NCI-H2107 (cell line): ENCODE data around the gene AGAP1.
A peak's percentile ranks its signal among the peaks of the same experiment; 100 is the strongest.
"Not testable (repeated sequence)": the region's sequence is repeated elsewhere in the genome, so short reads cannot be mapped to it uniquely, and the experiment has no call there.

ENCODE experiments used
- DNase-seq: peaks from one replicate; lab custom pipeline; 2025; lab: John Stamatoyannopoulos, UW

AGAP1 gene

DNA sequence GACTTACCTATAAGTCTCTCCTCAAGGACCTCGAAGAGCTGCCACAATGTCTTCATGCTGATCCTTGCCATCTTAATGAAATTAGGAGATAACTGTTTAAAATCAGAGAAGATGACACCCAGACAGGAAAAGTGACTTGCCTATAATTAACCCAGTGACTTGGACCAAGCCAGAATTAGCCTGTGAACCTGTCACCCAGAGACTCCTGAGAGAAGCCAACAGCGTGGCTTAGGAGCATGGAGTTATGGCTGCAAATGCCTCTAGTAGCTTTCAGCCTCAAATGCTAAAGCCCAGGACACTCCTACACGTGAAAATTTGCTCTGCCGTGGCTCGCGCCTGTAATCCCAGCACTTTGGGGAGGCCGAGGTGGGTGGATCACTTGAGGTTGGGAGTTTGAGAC, 570.2 kb downstream of the AGAP1 start:
- DNase-seq = no peak

DNA sequence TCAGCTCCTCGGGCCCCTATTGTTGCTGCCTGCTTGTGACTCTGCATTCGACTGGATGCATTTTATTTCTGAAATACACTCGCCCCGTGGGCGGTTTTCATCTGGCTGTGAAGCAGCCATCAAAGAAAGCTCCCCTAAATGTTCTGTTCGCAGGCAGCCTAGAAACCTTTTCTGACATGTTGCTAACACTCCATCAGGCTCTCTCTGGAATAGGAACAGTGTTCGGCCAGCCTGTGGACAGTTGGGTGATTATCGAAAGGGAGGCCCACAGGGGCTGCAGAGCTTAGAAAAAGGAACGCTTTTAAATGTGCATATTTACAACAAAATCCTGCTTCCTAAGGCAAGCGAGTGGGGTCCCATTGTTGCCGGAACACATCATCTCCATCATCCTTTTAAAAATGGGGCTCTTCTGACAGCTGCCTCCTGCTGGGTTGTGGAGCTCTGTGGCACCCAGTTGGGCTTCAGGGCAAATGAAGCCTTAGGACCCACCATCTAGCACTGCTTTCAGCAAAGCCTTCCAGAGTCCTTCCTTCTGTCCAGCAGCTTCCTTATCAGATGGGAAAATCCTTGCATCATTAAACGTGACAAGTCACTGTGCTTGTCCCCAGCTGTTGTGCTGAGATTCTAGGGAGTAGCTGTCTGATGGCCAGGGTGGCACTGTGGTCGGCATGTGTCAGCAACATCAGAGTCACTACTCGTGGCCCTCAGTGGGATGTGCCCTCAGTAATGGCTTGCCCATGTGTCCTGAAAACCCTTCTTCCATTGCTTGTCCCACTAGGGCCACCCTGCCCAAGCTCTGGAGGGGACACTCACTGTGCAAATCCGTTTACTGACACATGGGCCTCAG, 571.7 kb downstream of the AGAP1 start:
- DNase-seq = no peak

DNA sequence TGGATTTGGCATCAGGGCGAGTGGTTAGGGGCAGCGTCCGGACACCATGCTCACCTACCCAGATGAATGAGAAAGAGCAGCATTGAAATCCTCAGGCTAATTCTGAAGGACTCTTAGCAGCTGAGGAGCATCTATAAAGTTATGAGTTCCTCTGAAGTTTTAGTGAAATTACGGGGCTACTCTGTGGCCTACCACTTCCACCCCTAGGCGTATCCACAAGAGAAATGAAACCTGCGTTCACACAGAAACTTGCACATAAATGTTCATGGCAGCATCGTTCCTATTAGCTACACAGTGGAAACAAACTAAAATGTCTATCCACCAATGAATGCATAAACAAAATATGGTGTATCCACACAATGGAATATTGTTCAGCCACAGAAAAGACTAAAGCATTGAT, 576.4 kb downstream of the AGAP1 start:
- no peak for DNase-seq

- DNase-seq = no peak
Measured at GRCh38 chr2:236073246-236073645, 579.4 kb downstream of the AGAP1 start.

DNA sequence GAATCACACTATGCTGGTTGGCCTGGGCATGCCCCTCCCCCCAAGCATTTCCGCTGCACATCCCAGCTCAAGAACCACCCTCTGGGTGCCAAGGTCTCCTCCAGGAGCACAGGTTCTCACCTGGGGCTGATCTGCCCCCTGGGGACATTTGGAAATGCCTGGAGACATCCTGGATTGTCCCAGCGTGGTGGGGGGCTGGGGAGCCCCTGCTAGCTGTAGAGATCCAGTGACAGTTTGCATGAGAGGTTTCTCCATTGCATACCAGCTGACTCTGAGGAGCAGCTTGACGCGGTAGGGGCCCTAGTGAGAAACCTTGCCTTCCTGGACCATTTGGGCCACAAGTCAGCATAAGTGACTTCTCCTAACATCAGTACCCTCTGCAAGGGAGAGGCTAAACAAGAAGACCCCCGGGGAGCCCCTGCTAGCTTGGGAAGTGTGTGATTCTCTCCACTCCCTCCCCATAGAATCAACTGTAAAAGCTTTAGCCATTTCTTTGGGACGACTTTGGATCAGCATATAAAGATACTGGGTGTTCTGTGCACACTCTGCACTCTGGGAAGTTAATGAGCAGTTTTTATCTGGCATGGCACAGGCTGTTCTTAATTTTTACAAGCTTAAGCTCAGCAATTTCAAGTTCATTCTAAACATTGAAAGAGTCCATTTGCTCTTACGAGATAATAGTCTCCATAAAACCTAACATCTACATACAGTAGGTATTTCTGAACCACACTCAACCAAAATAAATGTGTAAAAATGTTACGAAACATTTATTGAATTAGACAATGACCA, 580.2 kb downstream of the AGAP1 start:
- DNase-seq = no peak

DNA sequence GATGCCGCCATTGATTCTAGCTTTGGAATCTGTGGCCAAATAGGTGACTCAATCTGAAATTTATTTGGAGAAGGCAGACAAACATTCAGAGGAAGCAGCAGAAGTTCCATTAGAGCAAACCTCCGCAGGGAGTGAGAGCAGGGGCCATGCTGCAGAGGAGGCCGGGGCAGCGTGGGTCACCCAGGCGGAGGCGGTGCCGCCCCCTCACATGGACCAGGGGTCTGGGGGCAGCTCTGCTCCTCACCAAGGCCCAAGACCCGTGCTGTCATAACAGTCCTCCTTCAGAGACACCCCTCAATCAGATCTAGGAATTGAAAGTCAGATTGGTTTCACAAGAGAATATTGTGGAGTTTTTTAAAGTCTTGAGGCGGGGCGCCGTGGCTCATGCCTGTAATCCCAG, 582.0 kb downstream of the AGAP1 start:
- no peak for DNase-seq

DNA sequence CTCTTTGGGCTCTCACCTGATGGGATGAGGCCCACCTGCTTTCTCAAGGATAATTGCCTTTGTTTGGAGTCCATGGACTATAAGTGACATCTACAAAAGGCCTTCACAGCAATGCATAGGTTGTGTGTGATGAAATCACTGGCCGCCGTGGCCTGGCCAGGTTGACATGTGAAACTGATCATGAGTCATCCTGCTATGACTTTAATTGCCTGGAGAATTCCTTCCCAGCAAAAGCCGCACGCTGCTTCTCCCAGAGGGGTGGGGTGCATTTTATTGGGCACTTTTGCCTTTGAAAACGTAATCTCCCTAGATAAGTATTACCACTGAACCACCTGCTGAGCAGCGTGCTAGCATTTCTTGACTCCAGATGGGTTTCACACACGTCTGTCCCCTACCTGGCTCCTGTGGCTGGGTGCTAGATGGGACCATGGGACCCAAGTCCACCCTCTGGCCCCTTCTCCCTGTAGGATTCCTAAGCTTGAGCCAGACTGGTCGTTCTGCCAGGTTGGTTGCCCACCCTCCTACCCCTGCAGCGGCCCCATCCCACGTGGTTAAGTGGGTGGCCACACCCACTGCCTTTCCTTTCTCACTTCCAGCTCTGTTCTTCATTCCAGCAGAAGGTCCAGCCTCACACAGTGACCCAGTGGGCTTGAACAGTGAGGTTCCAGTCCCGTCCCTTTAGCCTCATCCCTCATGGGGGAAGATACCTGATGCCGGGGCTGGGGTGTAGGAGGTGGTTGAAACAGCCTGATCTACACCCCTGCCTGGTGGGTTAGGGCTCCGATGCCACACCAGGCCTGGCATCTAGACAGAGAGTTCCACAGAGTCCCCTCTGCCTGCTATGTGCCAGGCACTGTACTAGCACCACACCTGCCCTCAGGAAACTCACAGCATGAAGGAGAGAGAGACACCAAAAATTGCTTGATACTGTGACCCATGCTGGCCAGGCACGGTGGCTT, 584.7 kb downstream of the AGAP1 start:
- peak; percentile 23 for DNase-seq

DNA sequence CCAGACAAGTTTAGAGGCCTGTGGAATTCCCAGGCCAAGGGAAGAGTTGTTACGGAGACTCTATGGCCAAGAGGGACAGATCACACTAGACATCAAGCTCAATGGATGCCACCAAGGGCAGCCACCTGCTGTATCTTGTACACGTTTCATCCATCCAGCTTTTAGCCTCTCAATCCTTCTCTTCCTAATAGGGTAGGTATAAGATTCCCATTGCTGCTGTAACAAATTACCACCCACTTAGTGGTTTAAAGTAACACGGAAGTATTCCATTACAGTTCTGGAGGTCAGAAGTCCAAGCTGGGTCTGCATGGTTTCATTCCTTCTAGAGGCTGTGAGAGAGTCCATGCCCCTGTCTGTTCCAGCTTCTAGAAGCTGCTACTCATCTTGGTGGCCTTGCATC, 586.6 kb downstream of the AGAP1 start:
- DNase-seq = no peak

- DNase-seq = no peak
Measured at GRCh38 chr2:236081171-236081570, 587.3 kb downstream of the AGAP1 start.

GRCh38 chr2:236082061-236082460, 588.2 kb downstream of the AGAP1 start:
- no peak for DNase-seq

- no peak for DNase-seq
Measured at GRCh38 chr2:236083934-236084333, 590.1 kb downstream of the AGAP1 start.

DNA sequence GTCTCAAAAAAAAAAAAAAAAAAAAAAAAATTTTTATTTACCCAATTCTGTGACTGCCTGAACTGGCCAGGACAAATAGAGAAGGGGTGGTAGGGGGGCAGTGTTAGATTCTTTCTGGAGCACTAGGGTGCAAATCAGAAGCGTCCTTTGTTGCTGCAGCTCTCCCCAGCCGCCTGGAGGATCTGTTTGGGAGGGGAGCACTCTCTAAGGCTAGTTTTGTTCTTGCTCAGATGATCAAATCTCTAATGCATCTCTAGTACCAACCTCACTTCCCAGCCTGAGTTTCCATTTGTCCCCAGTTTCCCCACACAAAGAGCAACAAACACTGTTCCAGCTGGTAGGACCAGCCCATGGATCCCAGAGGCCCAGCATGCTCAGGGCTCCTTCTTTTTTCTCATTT, 591.4 kb downstream of the AGAP1 start:
- DNase-seq = no peak

GRCh38 chr2:236085647-236086046, 591.8 kb downstream of the AGAP1 start:
- no peak for DNase-seq

- no peak for DNase-seq
Measured at GRCh38 chr2:236086403-236086970, 592.6 kb downstream of the AGAP1 start.

GRCh38 chr2:236086971-236087465, 593.2 kb downstream of the AGAP1 start:
- DNase-seq = no peak

GRCh38 chr2:236088368-236089057, 594.7 kb downstream of the AGAP1 start:
- DNase-seq = no peak

GRCh38 chr2:236089271-236090026, 595.6 kb downstream of the AGAP1 start:
- DNase-seq = no peak

DNA sequence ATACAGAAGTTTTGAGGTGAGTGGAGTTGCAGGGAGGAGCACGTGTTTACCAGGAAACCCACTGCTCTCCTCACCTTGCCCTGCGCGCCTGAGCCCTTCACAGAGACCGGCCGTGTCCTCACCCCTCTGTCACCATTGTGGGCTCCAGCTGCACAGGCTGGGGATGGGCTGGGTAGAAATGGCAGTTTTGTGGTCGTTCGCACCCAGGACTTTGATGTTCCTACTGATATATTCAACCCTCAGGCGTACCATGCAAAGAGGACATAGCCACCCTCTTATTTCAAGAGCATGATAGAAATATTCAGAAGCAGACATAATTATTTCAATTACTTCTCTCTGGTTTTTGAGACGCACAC, 596.2 kb downstream of the AGAP1 start:
- DNase-seq = no peak

DNA sequence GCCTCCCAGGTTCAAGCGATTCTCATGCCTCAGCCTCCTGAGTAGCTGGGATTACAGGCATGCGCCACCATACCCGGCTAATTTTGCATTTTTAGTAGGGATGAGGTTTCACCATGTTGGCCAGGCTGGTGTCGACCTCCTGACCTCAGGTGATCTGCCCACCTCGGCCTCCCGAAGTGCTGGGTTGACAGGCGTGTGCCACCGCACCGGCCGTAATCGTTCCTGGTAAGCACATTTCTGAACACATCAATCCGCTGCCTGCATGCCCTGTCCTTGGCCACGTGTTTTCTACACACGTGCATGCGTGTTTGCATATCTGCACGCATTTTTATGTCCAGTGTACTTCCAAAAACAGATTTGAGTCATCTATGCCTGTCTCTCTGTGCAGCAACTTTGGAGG, 597.0 kb downstream of the AGAP1 start:
- DNase-seq = not testable (repeated sequence)

DNA sequence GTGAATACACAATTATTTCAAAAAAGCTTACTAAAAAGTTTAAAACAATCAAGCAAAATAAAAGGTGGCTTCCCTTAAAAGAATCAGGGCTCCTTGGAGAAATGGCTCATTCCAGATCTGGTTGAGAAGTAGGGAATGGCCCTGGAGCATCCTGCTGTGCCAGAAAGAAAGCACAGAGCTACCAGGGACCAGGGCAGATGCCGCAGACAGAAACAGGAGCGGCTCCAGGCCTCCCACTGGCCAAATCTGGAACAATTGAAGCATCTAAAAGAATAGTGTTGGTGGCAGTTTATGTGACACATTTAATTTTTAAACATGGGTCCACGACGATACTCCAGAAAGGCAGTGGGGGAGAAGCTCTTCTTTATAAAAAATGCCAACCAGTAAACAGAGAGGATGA, 598.9 kb downstream of the AGAP1 start:
- no peak for DNase-seq
